ENCODE measurements around the gene OR4K2.

OR4K2 gene

DNA sequence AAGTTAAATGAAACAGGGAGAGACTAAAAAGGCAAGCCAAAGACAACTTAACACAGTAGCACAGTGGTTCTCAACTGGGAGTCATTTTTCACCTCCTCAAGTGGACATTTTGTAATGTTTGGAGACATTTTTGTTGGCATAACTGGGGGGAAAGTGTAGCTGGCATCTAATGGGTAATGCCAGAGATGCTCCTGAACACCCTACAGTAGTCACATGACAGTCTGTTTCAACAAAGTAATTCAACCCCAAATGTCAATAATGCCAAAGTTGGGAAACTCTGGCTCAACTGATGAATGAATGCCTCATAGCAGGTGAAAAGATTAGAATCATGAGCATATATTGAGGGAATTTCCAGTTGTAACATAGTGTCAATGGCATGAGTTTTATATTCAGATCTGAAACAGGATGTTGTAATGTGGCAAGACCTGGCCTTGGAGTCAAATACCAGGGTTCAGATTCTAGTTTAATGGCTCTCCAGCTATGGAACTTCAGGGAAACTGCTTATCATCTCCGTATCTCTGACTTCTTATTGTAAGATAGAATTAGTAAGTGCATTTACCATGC lies 43.1 kb downstream of the OR4K2 start:
- TF ChIP-seq, protein P1, sequence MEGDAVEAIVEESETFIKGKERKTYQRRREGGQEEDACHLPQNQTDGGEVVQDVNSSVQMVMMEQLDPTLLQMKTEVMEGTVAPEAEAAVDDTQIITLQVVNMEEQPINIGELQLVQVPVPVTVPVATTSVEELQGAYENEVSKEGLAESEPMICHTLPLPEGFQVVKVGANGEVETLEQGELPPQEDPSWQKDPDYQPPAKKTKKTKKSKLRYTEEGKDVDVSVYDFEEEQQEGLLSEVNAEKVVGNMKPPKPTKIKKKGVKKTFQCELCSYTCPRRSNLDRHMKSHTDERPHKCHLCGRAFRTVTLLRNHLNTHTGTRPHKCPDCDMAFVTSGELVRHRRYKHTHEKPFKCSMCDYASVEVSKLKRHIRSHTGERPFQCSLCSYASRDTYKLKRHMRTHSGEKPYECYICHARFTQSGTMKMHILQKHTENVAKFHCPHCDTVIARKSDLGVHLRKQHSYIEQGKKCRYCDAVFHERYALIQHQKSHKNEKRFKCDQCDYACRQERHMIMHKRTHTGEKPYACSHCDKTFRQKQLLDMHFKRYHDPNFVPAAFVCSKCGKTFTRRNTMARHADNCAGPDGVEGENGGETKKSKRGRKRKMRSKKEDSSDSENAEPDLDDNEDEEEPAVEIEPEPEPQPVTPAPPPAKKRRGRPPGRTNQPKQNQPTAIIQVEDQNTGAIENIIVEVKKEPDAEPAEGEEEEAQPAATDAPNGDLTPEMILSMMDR (IDR thresholded peaks at IDR 0.05; ENCODE audit: borderline replicate concordance, insufficient read depth, low read depth, low read length), result no peak
- no peak overlapping the region for H3K4me3 ChIP-seq (ENCODE audit: low read depth, low read length)

DNA sequence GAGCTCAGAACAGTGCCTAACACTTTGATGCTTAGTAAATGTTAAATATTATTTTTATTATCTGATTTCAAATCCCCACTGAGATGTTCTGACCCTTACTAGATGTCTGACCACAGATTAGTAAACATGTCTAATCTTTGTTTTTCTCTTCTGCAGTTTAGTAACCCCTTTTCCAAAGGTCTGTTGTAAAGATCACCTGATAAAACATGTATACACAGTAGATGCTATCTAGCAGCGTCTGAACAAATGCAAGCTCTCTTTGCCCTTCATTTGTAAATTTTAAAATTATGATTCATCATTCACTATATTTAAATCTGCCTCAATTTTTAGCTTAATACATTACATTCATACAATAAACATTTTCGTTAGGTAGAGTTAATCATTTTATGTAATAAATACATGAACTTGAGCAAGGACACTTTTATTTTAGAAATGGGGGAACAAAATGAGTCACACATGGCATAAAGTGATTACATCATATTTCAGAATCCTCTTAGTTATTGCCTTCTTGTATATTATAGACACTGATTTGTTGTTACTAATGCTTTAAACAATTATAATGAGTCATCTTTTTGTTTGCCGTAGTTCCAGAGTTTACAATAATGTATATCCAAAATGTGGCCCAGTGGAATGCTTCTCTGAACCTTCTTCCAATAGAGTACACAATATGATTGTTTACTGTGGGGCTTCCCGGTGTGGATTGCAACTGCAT lies 43.8 kb downstream of the OR4K2 start:
- TF ChIP-seq, protein P1 (IDR thresholded peaks at IDR 0.05; ENCODE audit: borderline replicate concordance, insufficient read depth, low read depth, low read length), result no peak
- H3K4me3 ChIP-seq (ENCODE audit: low read depth, low read length), result no peak overlapping the region

DNA sequence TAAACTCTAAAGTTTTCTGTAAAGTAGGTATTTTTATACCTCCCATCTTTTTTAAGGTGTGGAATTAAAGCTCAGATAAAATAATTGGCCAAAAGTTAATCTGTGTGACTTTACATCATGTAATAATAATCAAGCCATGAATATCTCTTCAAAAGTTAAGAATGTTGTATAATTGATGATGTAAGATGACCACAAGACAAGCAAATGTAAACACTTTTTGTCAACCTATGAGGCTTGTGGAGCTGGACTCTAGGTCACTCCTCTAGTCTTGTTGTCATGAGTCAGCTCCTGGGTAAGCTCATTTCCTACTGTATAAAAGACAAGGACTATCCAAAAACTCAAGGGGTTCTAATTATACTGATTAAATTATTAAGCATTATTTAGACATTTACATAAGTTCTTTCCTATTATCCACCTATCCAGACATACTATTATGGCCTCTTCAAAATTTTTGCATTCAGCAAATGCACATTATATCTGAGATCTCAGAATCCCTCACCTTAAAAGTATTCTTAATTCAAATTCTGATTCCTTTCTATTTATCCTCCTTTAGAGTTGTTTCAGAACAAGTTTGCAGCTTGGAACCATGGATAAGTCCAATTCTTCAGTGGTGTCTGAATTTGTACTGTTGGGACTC lies 45.2 kb downstream of the OR4K2 start, which contains the start of gene OR4K5:
TSS of gene OR4K5 (plus strand) at position 587 of the 637 bp plus-strand sequence. CDS start at position 587, 0 bp downstream.
- TF ChIP-seq, protein P1 (IDR thresholded peaks at IDR 0.05; ENCODE audit: borderline replicate concordance, insufficient read depth, low read depth, low read length), result no peak
- H3K4me3 ChIP-seq (ENCODE audit: low read depth, low read length), result no peak within 1 kb of the TSS

DNA sequence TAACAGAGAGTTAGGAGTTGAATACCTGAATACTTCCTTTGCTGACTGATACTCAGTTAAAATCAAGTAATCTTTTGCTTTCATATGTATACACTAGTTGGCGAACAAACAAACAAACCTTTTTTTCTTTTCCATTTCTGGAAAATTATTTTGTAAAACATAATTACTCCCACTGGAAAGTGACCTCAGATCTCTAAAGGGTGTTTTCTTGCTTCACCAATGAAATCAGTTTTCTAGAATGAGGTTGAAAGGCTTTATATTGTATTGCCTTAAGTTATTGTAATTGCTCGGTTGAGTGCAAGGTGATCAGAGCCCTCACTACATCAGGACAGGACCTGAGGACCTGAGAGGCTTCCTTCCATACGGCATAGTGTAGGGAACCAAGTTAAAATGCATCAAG lies 55.7 kb downstream of the OR4K2 start, which contains the start of gene OR4K1:
TSS of gene OR4K1 (plus strand) at position 301 of the 400 bp plus-strand sequence. CDS start 4,750 bp downstream, outside the sequence.
- TF ChIP-seq, protein P1 (IDR thresholded peaks at IDR 0.05; ENCODE audit: borderline replicate concordance, insufficient read depth, low read depth, low read length), result no peak
- H3K4me3 ChIP-seq (ENCODE audit: low read depth, low read length), result no peak within 1 kb of the TSS

Data from GM12875 (cell line).